Measurements from ENCODE around the gene HOXB2.

- TF ChIP-seq, protein P1, sequence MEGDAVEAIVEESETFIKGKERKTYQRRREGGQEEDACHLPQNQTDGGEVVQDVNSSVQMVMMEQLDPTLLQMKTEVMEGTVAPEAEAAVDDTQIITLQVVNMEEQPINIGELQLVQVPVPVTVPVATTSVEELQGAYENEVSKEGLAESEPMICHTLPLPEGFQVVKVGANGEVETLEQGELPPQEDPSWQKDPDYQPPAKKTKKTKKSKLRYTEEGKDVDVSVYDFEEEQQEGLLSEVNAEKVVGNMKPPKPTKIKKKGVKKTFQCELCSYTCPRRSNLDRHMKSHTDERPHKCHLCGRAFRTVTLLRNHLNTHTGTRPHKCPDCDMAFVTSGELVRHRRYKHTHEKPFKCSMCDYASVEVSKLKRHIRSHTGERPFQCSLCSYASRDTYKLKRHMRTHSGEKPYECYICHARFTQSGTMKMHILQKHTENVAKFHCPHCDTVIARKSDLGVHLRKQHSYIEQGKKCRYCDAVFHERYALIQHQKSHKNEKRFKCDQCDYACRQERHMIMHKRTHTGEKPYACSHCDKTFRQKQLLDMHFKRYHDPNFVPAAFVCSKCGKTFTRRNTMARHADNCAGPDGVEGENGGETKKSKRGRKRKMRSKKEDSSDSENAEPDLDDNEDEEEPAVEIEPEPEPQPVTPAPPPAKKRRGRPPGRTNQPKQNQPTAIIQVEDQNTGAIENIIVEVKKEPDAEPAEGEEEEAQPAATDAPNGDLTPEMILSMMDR (conservative IDR thresholded peaks at IDR 0.05; ENCODE audit: low read depth in 2 of 2) = no peak
- TF ChIP-seq CREB1 (CRISPR knock-in tag; IDR thresholded peaks at IDR 0.05; ENCODE audit: low read depth) = no peak
- TF ChIP-seq POLR2AphosphoS5 (IDR thresholded peaks at IDR 0.05; ENCODE audit: low read depth) = no peak
- TF ChIP-seq, protein P2, sequence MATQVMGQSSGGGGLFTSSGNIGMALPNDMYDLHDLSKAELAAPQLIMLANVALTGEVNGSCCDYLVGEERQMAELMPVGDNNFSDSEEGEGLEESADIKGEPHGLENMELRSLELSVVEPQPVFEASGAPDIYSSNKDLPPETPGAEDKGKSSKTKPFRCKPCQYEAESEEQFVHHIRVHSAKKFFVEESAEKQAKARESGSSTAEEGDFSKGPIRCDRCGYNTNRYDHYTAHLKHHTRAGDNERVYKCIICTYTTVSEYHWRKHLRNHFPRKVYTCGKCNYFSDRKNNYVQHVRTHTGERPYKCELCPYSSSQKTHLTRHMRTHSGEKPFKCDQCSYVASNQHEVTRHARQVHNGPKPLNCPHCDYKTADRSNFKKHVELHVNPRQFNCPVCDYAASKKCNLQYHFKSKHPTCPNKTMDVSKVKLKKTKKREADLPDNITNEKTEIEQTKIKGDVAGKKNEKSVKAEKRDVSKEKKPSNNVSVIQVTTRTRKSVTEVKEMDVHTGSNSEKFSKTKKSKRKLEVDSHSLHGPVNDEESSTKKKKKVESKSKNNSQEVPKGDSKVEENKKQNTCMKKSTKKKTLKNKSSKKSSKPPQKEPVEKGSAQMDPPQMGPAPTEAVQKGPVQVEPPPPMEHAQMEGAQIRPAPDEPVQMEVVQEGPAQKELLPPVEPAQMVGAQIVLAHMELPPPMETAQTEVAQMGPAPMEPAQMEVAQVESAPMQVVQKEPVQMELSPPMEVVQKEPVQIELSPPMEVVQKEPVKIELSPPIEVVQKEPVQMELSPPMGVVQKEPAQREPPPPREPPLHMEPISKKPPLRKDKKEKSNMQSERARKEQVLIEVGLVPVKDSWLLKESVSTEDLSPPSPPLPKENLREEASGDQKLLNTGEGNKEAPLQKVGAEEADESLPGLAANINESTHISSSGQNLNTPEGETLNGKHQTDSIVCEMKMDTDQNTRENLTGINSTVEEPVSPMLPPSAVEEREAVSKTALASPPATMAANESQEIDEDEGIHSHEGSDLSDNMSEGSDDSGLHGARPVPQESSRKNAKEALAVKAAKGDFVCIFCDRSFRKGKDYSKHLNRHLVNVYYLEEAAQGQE (IDR thresholded peaks at IDR 0.05; ENCODE audit: unreplicated experiment) = no peak
- no peak for TF ChIP-seq EZH2phosphoT487 (IDR thresholded peaks at IDR 0.05; ENCODE audit: unreplicated experiment)
- TF ChIP-seq EZH2 (IDR thresholded peaks at IDR 0.05; ENCODE audit: low read depth, unreplicated experiment) = no peak
- TF ChIP-seq JUNB (IDR thresholded peaks at IDR 0.05; ENCODE audit: unreplicated experiment) = no peak
- no peak for TF ChIP-seq ZNF331 (CRISPR knock-in tag; IDR thresholded peaks at IDR 0.05; ENCODE audit: low read depth)
- 0 out of 2 replicates have a peak, but pooled peaks have one; percentile 58 for TF ChIP-seq ZNF114 (CRISPR knock-in tag; IDR thresholded peaks at IDR 0.05)
These were observed 24.3 kb downstream of the HOXB2 start for GRCh38 chr17:48520631-48521079.

All from GM23338 (cell line).